Activated naive CD4-positive, alpha-beta T cell treated with anti-CD3 and anti-CD28 coated beads for 36 hours (primary cell): Measurements from ENCODE around the gene CHSY1. TPM values are rescaled to one million over a fixed set of nuclear protein-coding genes. Genes with fewer than 3 reads are reported as not detected.

Experiments used
- CTCF ChIA-PET: fragments of 350-600 bp; sonication (Branson Sonifier 250); formaldehyde crosslinking; loops from one replicate; lab custom pipeline; 2021; ENCODE audit warnings: antibody characterized with exemption; lab: Charles Lee
- DNase-seq: peaks from one replicate; pipeline ENCODE4 v3.0.0-alpha.2; 2020
- H3K27ac Mint-ChIP-seq: one replicate; pipeline ENCODE4 v1.8.0; 2021; ENCODE audit warnings: mild to moderate bottlenecking, mixed read lengths
- H3K27me3 Mint-ChIP-seq: one replicate; pipeline ENCODE4 v1.8.0; 2021; ENCODE audit warnings: low read depth, mixed read lengths
- H3K36me3 Mint-ChIP-seq: one replicate; pipeline ENCODE4 v1.8.0; 2021; ENCODE audit warnings: low read depth, mixed read lengths
- H3K4me1 Mint-ChIP-seq: one replicate; pipeline ENCODE4 v1.8.0; 2021; ENCODE audit warnings: low read depth, mixed read lengths
- H3K4me3 Mint-ChIP-seq: one replicate; pipeline ENCODE4 v1.8.0; 2021; ENCODE audit warnings: mild to moderate bottlenecking, moderate library complexity, mixed read lengths
- H3K9me3 Mint-ChIP-seq: one replicate; pipeline ENCODE4 v1.8.0; 2021; ENCODE audit warnings: mixed read lengths
- intact Hi-C: fragments of 100-400 bp; cut with micrococcal nuclease; formaldehyde crosslinking; loops from one replicate; pipeline ENCODE4 v1.15.1; 2023
- total RNA-seq, 2 experiments: library from RNA; stranded (reverse); gene quantifications; one replicate each; pipeline ENCODE4 v1.2.3, GENCODE V29; 2021

The CHSY1 gene
- total RNA-seq, 2 experiments from 2014 or later, result 19.5 to 21.8 TPM

DNA sequence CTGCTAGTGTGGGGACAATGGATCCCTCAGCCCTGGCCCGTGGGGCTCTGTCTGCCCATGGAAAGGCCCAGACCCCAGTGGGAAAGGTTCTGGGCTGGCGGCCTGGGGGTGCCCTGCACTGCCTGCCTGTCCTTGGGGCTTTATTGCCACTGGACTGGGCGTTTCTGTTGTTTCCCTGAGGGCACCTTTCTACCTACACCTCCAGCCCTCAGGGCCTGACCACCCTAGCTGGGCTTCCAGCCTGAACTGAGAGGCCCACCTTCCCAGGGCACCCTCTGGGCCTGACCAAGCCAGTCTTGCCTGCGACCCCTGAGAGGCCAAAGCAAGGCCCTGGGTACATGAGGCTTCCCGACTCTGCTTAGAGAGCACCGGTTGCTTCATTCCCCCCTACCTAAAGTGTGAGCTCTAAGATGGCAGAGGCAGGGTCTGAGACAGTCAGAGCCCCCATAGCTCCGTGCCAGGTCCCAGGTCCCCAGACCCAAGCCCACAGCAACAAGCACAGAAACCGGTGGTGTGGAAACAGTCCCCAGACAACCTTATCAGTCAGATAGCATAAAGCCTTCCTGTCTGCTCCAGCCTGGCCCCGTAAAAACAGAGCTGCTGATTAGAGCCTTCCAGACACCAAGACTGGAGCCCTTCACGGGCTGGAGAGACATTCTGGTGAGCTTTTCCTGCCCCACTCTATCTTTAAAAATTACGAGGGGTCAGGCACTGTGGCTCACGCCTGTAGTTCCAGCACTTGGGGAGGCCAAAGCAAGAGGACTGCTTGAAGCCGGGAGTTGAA is 102.8 kb downstream of the CHSY1 start:
- intact Hi-C loops, result no loop called here
- H3K4me1 Mint-ChIP-seq, result peaks cover 5% of the 10 kb centered on the region
- CTCF ChIA-PET, result interaction anchor here (1.1 to 1.3 kb wide), 2 partner anchors 9 to 45 kb away, joined by 3 read pairs; no protein-coding TSS in a partner anchor
- no peak overlapping the region for H3K27ac Mint-ChIP-seq
- no peak overlapping the region for H3K4me3 Mint-ChIP-seq
- H3K36me3 Mint-ChIP-seq, result no peaks in the 10 kb centered on the region
- H3K9me3 Mint-ChIP-seq, result no peaks in the 10 kb centered on the region
- no peak for DNase-seq
- H3K27me3 Mint-ChIP-seq, result peaks cover 3% of the 10 kb centered on the region

DNA sequence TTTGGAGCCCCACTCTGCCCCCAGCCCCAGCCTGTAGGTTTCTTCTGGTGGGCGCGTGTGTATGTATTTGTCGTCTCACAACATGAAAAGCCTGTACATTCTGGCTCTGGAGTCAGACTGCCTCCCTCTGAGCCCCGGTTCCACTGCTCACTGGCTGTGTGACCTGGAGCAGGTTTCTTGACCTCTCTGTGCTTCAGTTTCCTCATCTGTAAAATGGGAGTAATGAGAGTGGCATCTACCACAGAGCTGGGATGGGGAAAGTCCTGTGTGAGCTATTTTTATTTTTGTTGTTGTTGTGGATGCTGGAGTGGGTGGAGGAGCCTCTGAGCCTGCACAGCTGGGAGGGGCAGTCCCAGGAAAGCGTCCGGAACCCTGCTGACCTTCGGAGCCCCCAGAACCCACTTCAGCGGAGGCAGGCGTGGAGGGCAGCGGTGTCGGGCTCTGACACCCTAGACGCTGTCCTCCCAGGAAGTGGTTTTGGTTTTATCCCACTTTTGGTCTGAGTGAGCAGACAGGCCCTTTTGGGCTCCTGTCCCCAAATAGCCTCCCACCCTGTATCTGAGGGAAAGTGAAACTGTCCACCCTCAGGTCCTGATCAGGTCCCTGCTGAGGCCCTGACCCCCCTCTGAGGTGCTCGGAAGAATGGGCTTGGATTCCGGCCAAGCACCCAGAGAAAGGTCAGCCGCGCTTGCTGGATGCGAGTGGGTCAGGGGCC is 103.5 kb downstream of the CHSY1 start:
- Mint-ChIP-seq H3K27ac (no peak overlapping the region), H3K4me3 (no peak overlapping the region), H3K4me1 (peaks cover 5% of the 10 kb centered on the region), H3K36me3 (no peaks in the 10 kb centered on the region), H3K9me3 (no peaks in the 10 kb centered on the region), H3K27me3 (peaks cover 3% of the 10 kb centered on the region)
- DNase-seq, result no peak
- intact Hi-C loops, result no loop called here
- CTCF ChIA-PET, result interaction anchor here (1.1 kb wide), 1 partner anchor 44 kb away, joined by 3 read pairs; no protein-coding TSS in a partner anchor

- Mint-ChIP-seq H3K9me3 (no peaks in the 10 kb centered on the region), H3K4me3 (no peak overlapping the region), H3K36me3 (no peaks in the 10 kb centered on the region), H3K27me3 (peaks cover 3% of the 10 kb centered on the region), H3K27ac (no peak overlapping the region), H3K4me1 (peaks cover 5% of the 10 kb centered on the region)
- CTCF ChIA-PET, result no interaction called here
- no peak for DNase-seq
- intact Hi-C loops, result no loop called here
These were observed 104.7 kb downstream of the CHSY1 start for GRCh38 chr15:101147181-101147580.

DNA sequence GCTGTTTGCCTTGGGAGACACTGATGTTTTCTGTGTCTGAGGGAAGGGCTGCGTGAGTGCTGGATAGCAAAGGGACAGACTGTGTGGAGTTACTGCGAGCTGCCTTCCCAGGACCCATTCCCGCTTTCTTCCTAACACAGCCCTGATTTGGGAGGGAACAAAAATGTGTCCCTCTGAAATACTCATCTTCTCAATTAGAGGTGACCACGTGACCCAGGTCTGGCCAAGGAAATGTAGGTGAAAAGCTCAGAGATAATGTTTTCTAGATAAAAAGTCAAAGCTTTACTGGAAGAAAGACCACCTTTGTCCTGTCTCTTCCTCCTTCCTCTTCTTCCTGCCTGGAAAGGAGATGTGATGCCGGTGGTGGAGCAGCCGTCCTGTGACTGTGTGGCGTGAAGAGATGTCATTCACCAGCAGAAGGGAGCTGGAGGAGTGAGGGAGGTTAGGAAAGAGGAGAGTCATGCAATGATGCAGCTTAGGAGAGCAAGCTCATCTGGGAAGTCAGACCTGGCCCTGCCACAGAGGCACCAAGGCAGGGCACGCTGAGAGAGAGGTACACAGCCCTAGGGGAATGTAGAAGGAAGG is 105.6 kb downstream of the CHSY1 start:
- no peaks in the 10 kb centered on the region for H3K9me3 Mint-ChIP-seq
- no peak overlapping the region for H3K4me3 Mint-ChIP-seq
- no peak for DNase-seq
- no peak overlapping the region for H3K27ac Mint-ChIP-seq
- no peaks in the 10 kb centered on the region for H3K36me3 Mint-ChIP-seq
- intact Hi-C loops, result no loop called here
- CTCF ChIA-PET, result no interaction called here
- peaks cover 3% of the 10 kb centered on the region for H3K27me3 Mint-ChIP-seq
- peaks cover 2% of the 10 kb centered on the region for H3K4me1 Mint-ChIP-seq

GRCh38 chr15:101145362-101145761 is 106.5 kb downstream of the CHSY1 start:
- no peaks in the 10 kb centered on the region for H3K36me3 Mint-ChIP-seq
- H3K27ac Mint-ChIP-seq, result no peak overlapping the region
- no peaks in the 10 kb centered on the region for H3K9me3 Mint-ChIP-seq
- H3K4me3 Mint-ChIP-seq, result no peak overlapping the region
- intact Hi-C loops, result no loop called here
- CTCF ChIA-PET, result interaction anchor here (0.6 kb wide), 1 partner anchor 102 kb away, joined by 3 read pairs; no protein-coding TSS in a partner anchor
- no peak for DNase-seq
- H3K27me3 Mint-ChIP-seq, result peaks cover 3% of the 10 kb centered on the region
- no peaks in the 10 kb centered on the region for H3K4me1 Mint-ChIP-seq

GRCh38 chr15:101143321-101143720 is 108.5 kb downstream of the CHSY1 start:
- Mint-ChIP-seq H3K4me3 (no peak overlapping the region), H3K27me3 (peaks cover 3% of the 10 kb centered on the region), H3K4me1 (no peaks in the 10 kb centered on the region), H3K27ac (no peak overlapping the region), H3K9me3 (no peaks in the 10 kb centered on the region), H3K36me3 (no peaks in the 10 kb centered on the region)
- CTCF ChIA-PET, result no interaction called here
- no peak for DNase-seq
- intact Hi-C loops, result no loop called here

DNA sequence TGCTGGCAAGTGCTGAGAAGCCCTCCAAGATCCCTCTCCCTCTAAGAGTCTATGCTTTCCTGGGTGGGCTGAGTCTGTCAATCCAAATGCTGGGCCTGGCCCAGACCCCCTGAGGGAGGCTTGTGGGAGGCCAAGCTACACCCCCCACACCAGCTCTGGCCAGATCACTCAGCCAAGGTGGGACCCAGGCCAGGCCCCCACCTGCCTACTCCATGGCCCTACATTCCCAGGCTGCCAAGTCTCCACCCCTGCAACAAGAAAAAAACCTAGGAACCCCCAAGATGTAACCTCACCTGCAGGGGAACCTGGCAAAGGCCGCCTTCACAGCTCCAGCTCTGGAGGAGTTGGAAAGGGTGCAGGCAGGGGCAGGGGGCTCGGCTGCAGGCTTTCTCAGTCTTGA is 109.1 kb downstream of the CHSY1 start:
- Mint-ChIP-seq H3K27ac (no peak overlapping the region), H3K27me3 (peaks cover 3% of the 10 kb centered on the region), H3K4me3 (no peak overlapping the region), H3K36me3 (no peaks in the 10 kb centered on the region), H3K9me3 (no peaks in the 10 kb centered on the region), H3K4me1 (no peaks in the 10 kb centered on the region)
- intact Hi-C loops, result no loop called here
- CTCF ChIA-PET, result no interaction called here
- DNase-seq, result no peak

DNA sequence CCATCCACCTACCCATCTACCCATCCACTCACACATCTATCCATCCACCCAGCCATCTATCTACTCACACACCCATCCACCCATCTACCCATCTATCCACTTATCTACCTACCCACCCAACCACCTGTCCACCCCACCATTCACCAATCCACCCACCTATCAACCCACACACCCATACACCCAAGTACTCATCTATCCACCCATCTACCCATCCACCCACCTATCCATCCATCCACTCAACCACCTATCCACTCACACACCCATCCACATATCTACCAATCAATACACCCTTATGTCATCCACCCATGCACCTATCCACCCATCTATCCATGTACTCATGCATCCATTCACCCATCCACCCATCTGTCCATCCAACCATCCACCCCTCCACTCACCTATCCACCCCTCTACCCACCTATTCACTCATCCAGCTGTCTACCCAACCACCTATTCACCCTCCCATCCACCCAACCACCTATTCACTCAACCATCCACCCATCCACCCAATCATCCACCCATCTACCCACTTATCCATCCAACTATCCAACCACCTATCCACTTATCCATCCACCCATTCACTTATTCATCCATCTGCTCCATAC is 109.8 kb downstream of the CHSY1 start:
- no peak overlapping the region for H3K27ac Mint-ChIP-seq
- peaks cover 6% of the 10 kb centered on the region for H3K4me1 Mint-ChIP-seq
- DNase-seq, result no peak
- peaks cover 6% of the 10 kb centered on the region for H3K27me3 Mint-ChIP-seq
- no peaks in the 10 kb centered on the region for H3K36me3 Mint-ChIP-seq
- no peaks in the 10 kb centered on the region for H3K9me3 Mint-ChIP-seq
- CTCF ChIA-PET, result no interaction called here
- intact Hi-C loops, result no loop called here
- H3K4me3 Mint-ChIP-seq, result no peak overlapping the region

DNA sequence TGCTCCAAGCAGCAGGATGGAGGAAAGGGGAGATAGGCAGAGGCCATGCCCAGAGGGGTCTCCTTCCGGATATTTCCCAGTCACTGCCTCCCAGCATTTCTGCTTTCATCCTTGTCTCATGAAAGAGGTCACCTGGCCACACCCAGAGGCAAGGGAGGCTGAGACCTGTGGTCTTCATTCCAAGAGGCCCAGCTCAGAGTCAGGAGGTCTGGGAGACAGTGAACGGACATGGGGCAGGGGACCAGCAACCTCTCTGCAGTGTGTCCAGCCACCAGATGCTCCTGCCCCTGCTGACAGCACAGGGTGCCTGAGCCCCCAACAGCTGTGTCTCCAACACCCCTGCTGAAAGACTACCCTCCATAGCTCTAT is 111.2 kb downstream of the CHSY1 start:
- H3K27ac Mint-ChIP-seq, result no peak overlapping the region

GRCh38 chr15:101139986-101140696 is 111.7 kb downstream of the CHSY1 start:
- peaks cover 19% of the 10 kb centered on the region for H3K4me1 Mint-ChIP-seq
- CTCF ChIA-PET, result interaction anchor here (1.0 to 1.2 kb wide), 2 partner anchors 10 to 132 kb away, joined by 3 read pairs; no protein-coding TSS in a partner anchor
- no peak overlapping the region for H3K4me3 Mint-ChIP-seq
- H3K27ac Mint-ChIP-seq, result no peak overlapping the region
- no peaks in the 10 kb centered on the region for H3K36me3 Mint-ChIP-seq
- intact Hi-C loops, result no loop called here
- DNase-seq, result no peak
- H3K9me3 Mint-ChIP-seq, result no peaks in the 10 kb centered on the region
- H3K27me3 Mint-ChIP-seq, result peaks cover 8% of the 10 kb centered on the region

More for the DNA sequence above, 111.2 kb downstream of the CHSY1 start:
- peaks cover 13% of the 10 kb centered on the region for H3K4me1 Mint-ChIP-seq
- H3K9me3 Mint-ChIP-seq, result no peaks in the 10 kb centered on the region
- H3K4me3 Mint-ChIP-seq, result no peak overlapping the region
- H3K36me3 Mint-ChIP-seq, result no peaks in the 10 kb centered on the region
- H3K27me3 Mint-ChIP-seq, result peaks cover 8% of the 10 kb centered on the region
- CTCF ChIA-PET, result interaction anchor here (1.0 to 1.2 kb wide), 2 partner anchors 9 to 133 kb away, joined by 3 read pairs; no protein-coding TSS in a partner anchor
- intact Hi-C loops, result no loop called here
- no peak for DNase-seq

DNA sequence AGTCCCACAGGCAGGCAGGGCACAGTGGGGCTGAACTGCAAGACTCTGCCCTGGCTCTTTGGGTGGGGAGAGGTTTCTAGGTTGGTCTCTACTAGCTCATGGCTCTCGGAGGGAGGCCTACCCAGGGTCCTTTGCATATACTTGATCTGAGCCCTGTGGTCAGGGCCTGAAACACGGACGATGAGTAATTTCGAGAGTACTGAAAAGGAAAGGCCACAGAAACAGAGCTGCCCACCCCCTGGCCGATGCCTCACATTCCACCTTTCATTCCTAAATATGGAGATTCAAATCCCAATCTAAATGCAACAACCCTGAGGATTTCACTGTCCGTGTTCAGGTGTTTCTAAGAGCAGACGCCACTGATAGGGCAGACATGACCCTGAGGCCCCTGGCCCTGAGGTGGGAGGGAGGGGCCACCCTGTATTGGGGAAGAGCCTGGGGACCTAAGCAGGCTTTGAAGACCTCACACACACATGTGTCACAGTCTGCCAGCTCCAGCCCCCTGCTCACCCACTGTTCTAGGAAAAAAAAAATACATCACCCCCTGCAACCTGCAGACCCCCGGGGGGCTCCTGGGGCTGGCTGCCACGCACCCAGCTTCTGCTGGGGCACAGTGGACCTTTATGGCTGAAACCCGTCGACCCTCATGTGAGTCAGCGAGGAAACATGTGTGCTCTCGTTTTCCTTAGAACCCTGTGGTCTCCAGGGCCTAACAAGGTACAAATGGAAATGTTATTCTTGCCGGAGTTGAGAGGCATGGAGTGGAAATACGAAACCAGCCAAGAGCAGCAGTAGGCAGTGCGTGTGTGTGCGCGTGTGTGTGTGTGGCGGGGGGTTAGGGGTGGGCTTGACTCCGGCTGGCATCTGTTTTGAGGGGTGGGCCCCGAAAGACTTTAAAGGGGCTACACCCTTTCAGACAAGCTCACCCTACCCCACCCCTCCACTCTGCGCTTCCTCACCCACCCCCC is 112.7 kb downstream of the CHSY1 start:
- no peak overlapping the region for H3K4me3 Mint-ChIP-seq
- peaks cover 8% of the 10 kb centered on the region for H3K27me3 Mint-ChIP-seq
- no peak overlapping the region for H3K27ac Mint-ChIP-seq
- CTCF ChIA-PET, result interaction anchor here (1.2 kb wide), 1 partner anchor 119 kb away, joined by 3 read pairs; no protein-coding TSS in a partner anchor
- DNase-seq, result no peak
- H3K36me3 Mint-ChIP-seq, result no peaks in the 10 kb centered on the region
- intact Hi-C loops, result no loop called here
- peaks cover 19% of the 10 kb centered on the region for H3K4me1 Mint-ChIP-seq
- peaks cover 4% of the 10 kb centered on the region for H3K9me3 Mint-ChIP-seq
